PC-3 (cell line): Measurements from ENCODE around the gene FBXW10B. TPM values are rescaled to one million over a fixed set of nuclear protein-coding genes. Genes with fewer than 3 reads are reported as not detected.

ENCODE experiments used
- ATAC-seq: fragments of 200-7000 bp; cut with Tn5 transposase; 2 replicates; pipeline ENCODE4 v1.9.1; 2020; ENCODE audit warnings: mild to moderate bottlenecking, moderate library complexity
- BruUV-seq: library from RNA; stranded (reverse); fragments of 400-500 nt; replicated peaks from 2 replicates; lab custom pipeline; 2021; lab: Mats Ljungman, UMichigan
- CTCF ChIA-PET: fragments of 300-600 bp; sonication (Branson Sonifier 250); formaldehyde crosslinking; loops from one replicate; lab custom pipeline; 2022; ENCODE audit warnings: antibody characterized with exemption; lab: Charles Lee
- POLR2A ChIA-PET: fragments of 300-600 bp; sonication (Branson Sonifier 250); formaldehyde crosslinking; loops from one replicate; lab custom pipeline; 2022; ENCODE audit warnings: antibody characterized with exemption; ENCODE audit not compliant: unreplicated experiment; lab: Charles Lee
- DNase-seq: peaks from one replicate; pipeline ENCODE4 v3.0.0-alpha.2; 2015
- H2AFZ ChIP-seq: fragments of 300-600 bp; sonication (generic); 2 replicates; pipeline ENCODE4 v1.6.0; 2016; ENCODE audit warnings: antibody characterized with exemption, low read length
- H3F3A ChIP-seq: fragments of 300-600 bp; sonication (generic); one replicate; pipeline ENCODE4 v1.6.0; 2017; ENCODE audit warnings: antibody characterized with exemption, low read length, control low read depth, mild to moderate bottlenecking; ENCODE audit not compliant: unreplicated experiment
- H3K27ac ChIP-seq: fragments of 300-600 bp; sonication (generic); 2 replicates; pipeline ENCODE4 v1.5.1; 2016; ENCODE audit warnings: mild to moderate bottlenecking, low read length
- H3K27me3 ChIP-seq: fragments of 300-600 bp; sonication (generic); 2 replicates; pipeline ENCODE4 v1.6.1; 2016; ENCODE audit warnings: low read length, mixed read lengths
- H3K36me3 ChIP-seq: fragments of 300-600 bp; sonication (generic); 2 replicates; pipeline ENCODE4 v1.6.1; 2016; ENCODE audit warnings: low read depth, mixed run types, low read length, mixed read lengths
- H3K4me1 ChIP-seq: fragments of 300-600 bp; sonication (generic); 2 replicates; pipeline ENCODE4 v1.5.1; 2016; ENCODE audit warnings: low read length; ENCODE audit not compliant: insufficient read depth
- H3K4me2 ChIP-seq: fragments of 300-600 bp; sonication (generic); 2 replicates; pipeline ENCODE4 v1.6.0; 2016; ENCODE audit warnings: low read length
- H3K4me3 ChIP-seq: fragments of 300-600 bp; sonication (generic); 2 replicates; pipeline ENCODE4 v1.5.1; 2016; ENCODE audit warnings: mild to moderate bottlenecking, low read length, mixed read lengths
- H3K79me2 ChIP-seq: fragments of 300-600 bp; sonication (generic); 2 replicates; pipeline ENCODE4 v1.6.1; 2017; ENCODE audit warnings: low read length, mixed read lengths
- H3K9ac ChIP-seq: fragments of 300-600 bp; sonication (generic); 2 replicates; pipeline ENCODE4 v1.6.0; 2016; ENCODE audit warnings: mild to moderate bottlenecking, low read length
- H3K9me2 ChIP-seq: fragments of 300-600 bp; sonication (generic); replicated peaks from 2 replicates; pipeline ENCODE4 v1.6.1; 2016; ENCODE audit warnings: mixed run types, low read length, mixed read lengths
- H3K9me3 ChIP-seq: fragments of 300-600 bp; sonication (generic); 2 replicates; pipeline ENCODE4 v1.6.1; 2016; ENCODE audit warnings: low read length, mixed read lengths
- H4K20me1 ChIP-seq: fragments of 300-600 bp; sonication (generic); 2 replicates; pipeline ENCODE4 v1.6.1; 2016; ENCODE audit warnings: low read length, mixed read lengths
- CTCF ChIP-seq: fragments of 300-600 bp; sonication (generic); conservative IDR thresholded peaks from 2 replicates; pipeline ENCODE4 v1.5.1; 2017; ENCODE audit warnings: antibody characterized with exemption, low read depth, mild to moderate bottlenecking, low read length
- EZH2 ChIP-seq: fragments of 300-600 bp; sonication (generic); IDR thresholded peaks from one replicate; pipeline ENCODE4 v1.6.1; 2017; ENCODE audit warnings: antibody characterized with exemption, mild to moderate bottlenecking, low read length; ENCODE audit not compliant: unreplicated experiment
- EZH2phosphoT487 ChIP-seq: fragments of 300-600 bp; sonication (generic); IDR thresholded peaks from 2 replicates; pipeline ENCODE4 v1.6.1; 2018; ENCODE audit warnings: mild to moderate bottlenecking, antibody characterized with exemption, low read length, borderline replicate concordance
- intact Hi-C: fragments of 100-400 bp; cut with micrococcal nuclease; formaldehyde crosslinking; loops from 2 replicates; pipeline ENCODE4 v1.9.0; 2023
- total RNA-seq: library from RNA; depleted of rRNA; stranded (reverse); fragments of >200 nt; gene quantifications from 2 replicates; pipeline ENCODE4 v1.2.3, GENCODE V29; 2014

Gene FBXW10B
- total RNA-seq, 1 experiment from 2014 or later = 7.0 TPM

GRCh38 chr17:15662681-15663080, 43.2 kb upstream of the FBXW10B start:
- H3K9me2 ChIP-seq = no peaks in the 10 kb centered on the region
- POLR2A ChIA-PET = no interaction called here
- BruUV-seq = no TSS peak
- no peak overlapping the region for H2AFZ ChIP-seq
- no peaks in the 10 kb centered on the region for H3K79me2 ChIP-seq
- H3K9me3 ChIP-seq = no peaks in the 10 kb centered on the region
- H3K36me3 ChIP-seq = peaks cover 14% of the 10 kb centered on the region
- peaks cover 17% of the 10 kb centered on the region for H3F3A ChIP-seq
- H3K27me3 ChIP-seq = no peaks in the 10 kb centered on the region
- TF ChIP-seq EZH2 = no peak
- TF ChIP-seq CTCF = no peak
- TF ChIP-seq EZH2phosphoT487 = no peak
- no peaks in the 10 kb centered on the region for H4K20me1 ChIP-seq
- CTCF ChIA-PET = no interaction called here
- H3K9ac ChIP-seq = no peak overlapping the region
- no peak for ATAC-seq
- peaks cover 32% of the 10 kb centered on the region for H3K4me1 ChIP-seq
- no peak overlapping the region for H3K4me2 ChIP-seq
- no peak overlapping the region for H3K4me3 ChIP-seq
- DNase-seq = peak; percentile 28
- H3K27ac ChIP-seq = no peak overlapping the region
- intact Hi-C loops = no loop called here

GRCh38 chr17:15660077-15660476, 40.6 kb upstream of the FBXW10B start:
- no peak overlapping the region for H3K4me3 ChIP-seq
- H4K20me1 ChIP-seq = no peaks in the 10 kb centered on the region
- peaks cover 14% of the 10 kb centered on the region for H3K36me3 ChIP-seq
- no TSS peak for BruUV-seq
- CTCF ChIA-PET = no interaction called here
- no peaks in the 10 kb centered on the region for H3K9me2 ChIP-seq
- H2AFZ ChIP-seq = no peak overlapping the region
- ATAC-seq (no peak), DNase-seq (peak; percentile 52)
- peak overlapping the region; percentile 96 for H3K27ac ChIP-seq
- H3K4me1 ChIP-seq = peaks cover 49% of the 10 kb centered on the region
- H3K27me3 ChIP-seq = no peaks in the 10 kb centered on the region
- no peaks in the 10 kb centered on the region for H3K9me3 ChIP-seq
- intact Hi-C loops = no loop called here
- POLR2A ChIA-PET = interaction anchor here (1.2 kb wide), 1 partner anchor 8 kb away, joined by 3 read pairs; no protein-coding TSS in a partner anchor
- TF ChIP-seq EZH2 (no peak), CTCF (no peak), EZH2phosphoT487 (no peak)
- H3K9ac ChIP-seq = no peak overlapping the region
- no peaks in the 10 kb centered on the region for H3K79me2 ChIP-seq
- H3F3A ChIP-seq = peaks cover 19% of the 10 kb centered on the region
- peak overlapping the region; percentile 74 for H3K4me2 ChIP-seq

- POLR2A ChIA-PET = interaction anchor here (1.2 kb wide), 1 partner anchor 8 kb away, joined by 3 read pairs; no protein-coding TSS in a partner anchor
- H3K9ac ChIP-seq = peak overlapping the region; percentile 72; the same call in 1 of the 2 replicates
- no peaks in the 10 kb centered on the region for H4K20me1 ChIP-seq
- BruUV-seq = no TSS peak
- H3K4me3 ChIP-seq = no peak overlapping the region
- no peaks in the 10 kb centered on the region for H3K9me2 ChIP-seq
- no peak overlapping the region for H2AFZ ChIP-seq
- no peaks in the 10 kb centered on the region for H3K79me2 ChIP-seq
- peaks cover 19% of the 10 kb centered on the region for H3F3A ChIP-seq
- no peaks in the 10 kb centered on the region for H3K27me3 ChIP-seq
- peaks cover 14% of the 10 kb centered on the region for H3K36me3 ChIP-seq
- CTCF ChIA-PET = no interaction called here
- intact Hi-C loops = no loop called here
- H3K9me3 ChIP-seq = no peaks in the 10 kb centered on the region
- DNase-seq (peak; percentile 97), ATAC-seq (peak; percentile 67)
- H3K4me2 ChIP-seq = peak overlapping the region; percentile 74
- peak overlapping the region; percentile 96 for H3K27ac ChIP-seq
- H3K4me1 ChIP-seq = peaks cover 52% of the 10 kb centered on the region
- TF ChIP-seq EZH2phosphoT487 (no peak), CTCF (no peak), EZH2 (no peak)
These were observed 40.2 kb upstream of the FBXW10B start for GRCh38 chr17:15659663-15660062.
